HepG2 (cell line): ENCODE measurements around the gene SNRNP48. TPM values are rescaled to one million over a fixed set of nuclear protein-coding genes. Genes with fewer than 3 reads are reported as not detected.

Source experiments
- BCL6 ChIP-seq: IDR thresholded peaks from 2 replicates; pipeline ENCODE4 v1.6.1; 2016; ENCODE audit warnings: missing genetic modification reagents, missing compliant biosample characterization
- CENPX ChIP-seq: sonication (generic); formaldehyde crosslinking; IDR thresholded peaks from 2 replicates; pipeline ENCODE4 v1.9.0; 2021; ENCODE audit warnings: mild to moderate bottlenecking, missing genetic modification reagents, moderate library complexity
- FOSL2 ChIP-seq: sonication (generic); formaldehyde crosslinking; IDR thresholded peaks from 2 replicates; pipeline ENCODE4 v1.4.0; 2020; ENCODE audit warnings: missing genetic modification reagents
- FOXK2 ChIP-seq: fragments of 450-650 bp; IDR thresholded peaks from 2 replicates; pipeline ENCODE4 v1.6.1; 2016
- MATR3 ChIP-seq: sonication (generic); formaldehyde crosslinking; IDR thresholded peaks from 2 replicates; pipeline ENCODE4 v1.4.0; 2020; ENCODE audit warnings: missing genetic modification reagents
- MXI1 ChIP-seq: IDR thresholded peaks from 3 replicates; pipeline ENCODE4 v1.6.1; 2012; ENCODE audit warnings: low read depth, low read length, inconsistent platforms, borderline replicate concordance
- REL ChIP-seq: sonication (generic); formaldehyde crosslinking; conservative IDR thresholded peaks from 2 replicates; pipeline ENCODE4 v1.8.0; 2022; ENCODE audit warnings: mild to moderate bottlenecking, missing genetic modification reagents, moderate library complexity
- SRSF4 ChIP-seq: fragments of 200-400 bp; formaldehyde crosslinking; IDR thresholded peaks from one replicate; pipeline ENCODE4 v1.6.1; 2018; ENCODE audit warnings: mild to moderate bottlenecking, low read depth, low read length, moderate library complexity; ENCODE audit not compliant: poor library complexity, severe bottlenecking
- TAF1 ChIP-seq: sonication (generic); formaldehyde crosslinking; IDR thresholded peaks from 2 replicates; pipeline ENCODE4 v1.4.0; 2020; ENCODE audit warnings: missing genetic modification reagents
- TBX3 ChIP-seq: fragments of 450-650 bp; IDR thresholded peaks from 2 replicates; pipeline ENCODE4 v1.6.1; 2017; ENCODE audit warnings: antibody characterized with exemption, mild to moderate bottlenecking, inconsistent platforms, borderline replicate concordance
- TEAD2 ChIP-seq: sonication (generic); formaldehyde crosslinking; IDR thresholded peaks from 2 replicates; pipeline ENCODE4 v1.9.0; 2021; ENCODE audit warnings: missing genetic modification reagents
- ZKSCAN5 ChIP-seq: sonication (generic); formaldehyde crosslinking; IDR thresholded peaks from 2 replicates; pipeline ENCODE4 v1.5.1; 2020; ENCODE audit warnings: mild to moderate bottlenecking, missing genetic modification reagents
- ZNF160 ChIP-seq: sonication (generic); formaldehyde crosslinking; IDR thresholded peaks from 2 replicates; pipeline ENCODE4 v1.8.0; 2022; ENCODE audit warnings: mild to moderate bottlenecking, inconsistent platforms, missing genetic modification reagents
- ZNF235 ChIP-seq: sonication (generic); formaldehyde crosslinking; IDR thresholded peaks from 2 replicates; pipeline ENCODE4 v1.8.1; 2023; ENCODE audit warnings: mild to moderate bottlenecking, missing genetic modification reagents, borderline replicate concordance
- ZNF589 ChIP-seq: sonication (generic); formaldehyde crosslinking; conservative IDR thresholded peaks from 2 replicates; pipeline ENCODE4 v1.8.0; 2022; ENCODE audit warnings: mild to moderate bottlenecking, moderate library complexity, missing genetic modification reagents
- ZNF891 ChIP-seq: sonication (generic); formaldehyde crosslinking; IDR thresholded peaks from 2 replicates; pipeline ENCODE4 v1.5.0; 2020; ENCODE audit warnings: mild to moderate bottlenecking, missing genetic modification reagents
- polyA plus RNA-seq, 8 experiments: library from polyadenylated mRNA; depleted of rRNA in 3 of 8; stranded (reverse) in 7 of 8; unstranded in 1 of 8; fragments of >200 nt; fragmentation: Illumina TruSeq in 4 of 8; extraction: Trizol in 4 of 8; gene quantifications; 2 replicates each; pipeline versions ENCODE4 v1.2.1 to v1.2.3, GENCODE V29; 2011 to 2016; ENCODE audit warnings: low read depth in 4 of 8, missing spikeins in 1 of 8, mixed read lengths in 1 of 8; ENCODE audit not compliant: insufficient read depth in 1 of 8
- total RNA-seq, 5 experiments: library from RNA; depleted of rRNA; stranded (reverse); fragments of >200 nt; fragmentation: Illumina TruSeq; extraction: Trizol; gene quantifications; 2 replicates each; pipeline ENCODE4 v1.2.3, GENCODE V29; 2016; ENCODE audit warnings: low read depth in 1 of 5
- TF ChIP-seq, protein P1 (sequence below): IDR thresholded peaks from 2 replicates; pipeline ENCODE4 v1.6.1; 2016; ENCODE audit warnings: mild to moderate bottlenecking, missing biosample characterization, missing genetic modification reagents
- TF ChIP-seq, protein P2 (sequence below), 2 experiments: sonication (generic) in 1 of 2; formaldehyde crosslinking in 1 of 2; IDR thresholded peaks; 2 replicates each; pipeline versions ENCODE4 v1.4.0 to v1.6.1; 2018 to 2020; ENCODE audit warnings: missing genetic modification reagents in 2 of 2, borderline replicate concordance in 1 of 2, low read depth in 1 of 2, mild to moderate bottlenecking in 1 of 2, missing biosample characterization in 1 of 2
- TF ChIP-seq, protein P3 (sequence below): sonication (generic); formaldehyde crosslinking; IDR thresholded peaks from 2 replicates; pipeline ENCODE4 v1.4.0; 2020; ENCODE audit warnings: missing genetic modification reagents, borderline replicate concordance
- TF ChIP-seq, protein P4 (sequence below): sonication (generic); formaldehyde crosslinking; IDR thresholded peaks from 2 replicates; pipeline ENCODE4 v1.8.1; 2023; ENCODE audit warnings: mild to moderate bottlenecking, missing genetic modification reagents
- TF ChIP-seq, protein P5 (sequence below): sonication (generic); formaldehyde crosslinking; IDR thresholded peaks from 2 replicates; pipeline ENCODE4 v1.5.0; 2020; ENCODE audit warnings: mild to moderate bottlenecking, low read depth, missing genetic modification reagents, borderline replicate concordance
- TF ChIP-seq, protein P6 (sequence below): sonication (generic); formaldehyde crosslinking; IDR thresholded peaks from 2 replicates; pipeline ENCODE4 v1.4.0; 2020; ENCODE audit warnings: low read depth, mild to moderate bottlenecking, missing genetic modification reagents

Gene SNRNP48
- total and polyA plus RNA-seq, 2 of the 13 experiments (the other 11 are each of a cell fraction or from before 2014, with no cell fraction given): 17.5 to 47.5 TPM

DNA sequence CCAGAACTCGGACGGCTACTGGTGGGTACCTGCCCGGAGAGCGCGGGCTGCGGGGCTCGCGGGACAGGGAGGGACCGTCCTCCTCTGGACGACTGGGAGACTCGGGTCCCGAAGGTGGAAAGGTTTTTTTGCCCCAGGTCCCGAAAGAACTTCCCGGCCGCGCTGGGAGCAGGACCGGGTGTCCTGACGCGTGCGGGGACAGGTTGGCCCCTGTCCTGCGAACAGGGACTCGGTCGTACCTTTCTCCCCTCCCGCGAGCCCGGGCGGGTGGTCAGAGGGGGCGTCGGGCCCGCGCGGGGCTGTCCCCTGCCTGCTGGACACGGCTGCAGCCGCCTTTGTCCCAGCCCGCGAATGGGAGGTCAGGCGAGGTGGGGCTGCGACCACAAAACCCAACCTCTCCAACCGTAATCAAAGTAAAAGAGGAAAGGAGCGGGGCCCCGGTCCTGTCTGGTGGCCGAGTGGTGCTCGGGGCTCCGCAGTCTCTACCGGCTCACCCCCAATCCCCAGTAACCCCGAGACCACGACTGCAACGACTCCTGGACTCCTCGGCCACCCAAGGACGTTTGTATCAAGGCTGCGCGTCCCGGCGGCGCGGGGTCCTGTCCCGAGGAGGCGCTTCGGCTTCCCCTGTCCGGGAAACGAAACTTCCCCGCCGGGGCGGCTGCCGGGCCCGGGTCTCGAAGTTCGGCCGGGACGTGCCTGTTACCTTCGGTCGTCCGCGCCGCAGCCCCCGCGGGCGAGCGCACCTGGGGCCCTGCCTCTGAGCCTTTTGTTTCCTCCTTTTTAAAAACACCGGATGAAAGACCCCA lies 47.7 kb upstream of the SNRNP48 start (continued):
- TF ChIP-seq, protein P1, sequence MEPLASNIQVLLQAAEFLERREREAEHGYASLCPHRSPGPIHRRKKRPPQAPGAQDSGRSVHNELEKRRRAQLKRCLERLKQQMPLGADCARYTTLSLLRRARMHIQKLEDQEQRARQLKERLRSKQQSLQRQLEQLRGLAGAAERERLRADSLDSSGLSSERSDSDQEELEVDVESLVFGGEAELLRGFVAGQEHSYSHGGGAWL (CRISPR knock-in tag): no peak
- TF ChIP-seq MXI1: no peak
- TF ChIP-seq ZNF891: no peak
- peak; percentile 58; the same call in 1 of the 2 replicates for TF ChIP-seq BCL6 (CRISPR knock-in tag)
- no peak for TF ChIP-seq TEAD2 (CRISPR knock-in tag)
- TF ChIP-seq, protein P2, sequence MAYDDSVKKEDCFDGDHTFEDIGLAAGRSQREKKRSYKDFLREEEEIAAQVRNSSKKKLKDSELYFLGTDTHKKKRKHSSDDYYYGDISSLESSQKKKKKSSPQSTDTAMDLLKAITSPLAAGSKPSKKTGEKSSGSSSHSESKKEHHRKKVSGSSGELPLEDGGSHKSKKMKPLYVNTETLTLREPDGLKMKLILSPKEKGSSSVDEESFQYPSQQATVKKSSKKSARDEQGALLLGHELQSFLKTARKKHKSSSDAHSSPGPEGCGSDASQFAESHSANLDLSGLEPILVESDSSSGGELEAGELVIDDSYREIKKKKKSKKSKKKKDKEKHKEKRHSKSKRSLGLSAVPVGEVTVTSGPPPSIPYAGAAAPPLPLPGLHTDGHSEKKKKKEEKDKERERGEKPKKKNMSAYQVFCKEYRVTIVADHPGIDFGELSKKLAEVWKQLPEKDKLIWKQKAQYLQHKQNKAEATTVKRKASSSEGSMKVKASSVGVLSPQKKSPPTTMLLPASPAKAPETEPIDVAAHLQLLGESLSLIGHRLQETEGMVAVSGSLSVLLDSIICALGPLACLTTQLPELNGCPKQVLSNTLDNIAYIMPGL (CRISPR knock-in tag; IDR thresholded peaks at IDR 0.05; ENCODE audit: borderline replicate concordance in 1 of 2, low read depth in 1 of 2): no peak; a peak in 2 of 4 replicates
- no peak for TF ChIP-seq SRSF4
- TF ChIP-seq ZNF589 (CRISPR knock-in tag): peak; percentile 58; the same call in 1 of the 2 replicates
- TF ChIP-seq FOSL2 (CRISPR knock-in tag): no peak
- TF ChIP-seq, protein P3, sequence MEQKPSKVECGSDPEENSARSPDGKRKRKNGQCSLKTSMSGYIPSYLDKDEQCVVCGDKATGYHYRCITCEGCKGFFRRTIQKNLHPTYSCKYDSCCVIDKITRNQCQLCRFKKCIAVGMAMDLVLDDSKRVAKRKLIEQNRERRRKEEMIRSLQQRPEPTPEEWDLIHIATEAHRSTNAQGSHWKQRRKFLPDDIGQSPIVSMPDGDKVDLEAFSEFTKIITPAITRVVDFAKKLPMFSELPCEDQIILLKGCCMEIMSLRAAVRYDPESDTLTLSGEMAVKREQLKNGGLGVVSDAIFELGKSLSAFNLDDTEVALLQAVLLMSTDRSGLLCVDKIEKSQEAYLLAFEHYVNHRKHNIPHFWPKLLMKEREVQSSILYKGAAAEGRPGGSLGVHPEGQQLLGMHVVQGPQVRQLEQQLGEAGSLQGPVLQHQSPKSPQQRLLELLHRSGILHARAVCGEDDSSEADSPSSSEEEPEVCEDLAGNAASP: peak; percentile 22; the same call in 1 of the 2 replicates
- TF ChIP-seq TBX3: no peak
- TF ChIP-seq, protein P4, sequence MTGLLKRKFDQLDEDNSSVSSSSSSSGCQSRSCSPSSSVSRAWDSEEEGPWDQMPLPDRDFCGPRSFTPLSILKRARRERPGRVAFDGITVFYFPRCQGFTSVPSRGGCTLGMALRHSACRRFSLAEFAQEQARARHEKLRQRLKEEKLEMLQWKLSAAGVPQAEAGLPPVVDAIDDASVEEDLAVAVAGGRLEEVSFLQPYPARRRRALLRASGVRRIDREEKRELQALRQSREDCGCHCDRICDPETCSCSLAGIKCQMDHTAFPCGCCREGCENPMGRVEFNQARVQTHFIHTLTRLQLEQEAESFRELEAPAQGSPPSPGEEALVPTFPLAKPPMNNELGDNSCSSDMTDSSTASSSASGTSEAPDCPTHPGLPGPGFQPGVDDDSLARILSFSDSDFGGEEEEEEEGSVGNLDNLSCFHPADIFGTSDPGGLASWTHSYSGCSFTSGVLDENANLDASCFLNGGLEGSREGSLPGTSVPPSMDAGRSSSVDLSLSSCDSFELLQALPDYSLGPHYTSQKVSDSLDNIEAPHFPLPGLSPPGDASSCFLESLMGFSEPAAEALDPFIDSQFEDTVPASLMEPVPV (CRISPR knock-in tag): no peak
- TF ChIP-seq, protein P5, sequence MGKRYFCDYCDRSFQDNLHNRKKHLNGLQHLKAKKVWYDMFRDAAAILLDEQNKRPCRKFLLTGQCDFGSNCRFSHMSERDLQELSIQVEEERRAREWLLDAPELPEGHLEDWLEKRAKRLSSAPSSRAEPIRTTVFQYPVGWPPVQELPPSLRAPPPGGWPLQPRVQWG (CRISPR knock-in tag): no peak
- TF ChIP-seq, protein P6, sequence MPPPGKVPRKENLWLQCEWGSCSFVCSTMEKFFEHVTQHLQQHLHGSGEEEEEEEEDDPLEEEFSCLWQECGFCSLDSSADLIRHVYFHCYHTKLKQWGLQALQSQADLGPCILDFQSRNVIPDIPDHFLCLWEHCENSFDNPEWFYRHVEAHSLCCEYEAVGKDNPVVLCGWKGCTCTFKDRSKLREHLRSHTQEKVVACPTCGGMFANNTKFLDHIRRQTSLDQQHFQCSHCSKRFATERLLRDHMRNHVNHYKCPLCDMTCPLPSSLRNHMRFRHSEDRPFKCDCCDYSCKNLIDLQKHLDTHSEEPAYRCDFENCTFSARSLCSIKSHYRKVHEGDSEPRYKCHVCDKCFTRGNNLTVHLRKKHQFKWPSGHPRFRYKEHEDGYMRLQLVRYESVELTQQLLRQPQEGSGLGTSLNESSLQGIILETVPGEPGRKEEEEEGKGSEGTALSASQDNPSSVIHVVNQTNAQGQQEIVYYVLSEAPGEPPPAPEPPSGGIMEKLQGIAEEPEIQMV (CRISPR knock-in tag): no peak; the same call in 1 of the 2 replicates
- no peak for TF ChIP-seq ZKSCAN5 (CRISPR knock-in tag)
- no peak for TF ChIP-seq FOXK2
- TF ChIP-seq ZNF235 (CRISPR knock-in tag): no peak
- TF ChIP-seq CENPX: no peak
- no peak for TF ChIP-seq MATR3 (CRISPR knock-in tag)
- no peak for TF ChIP-seq ZNF160 (CRISPR knock-in tag)
- 0 out of 2 replicates have a peak, but pooled peaks have one; percentile 79 for TF ChIP-seq REL (CRISPR knock-in tag)
- TF ChIP-seq TAF1 (CRISPR knock-in tag): peak; percentile 61
